ENCODE measurements around the gene ADSS2.

The ADSS2 gene

GRCh38 chr1:244445320-244446181, 6.2 kb downstream of the ADSS2 start:
- no peak for DNase-seq

DNA sequence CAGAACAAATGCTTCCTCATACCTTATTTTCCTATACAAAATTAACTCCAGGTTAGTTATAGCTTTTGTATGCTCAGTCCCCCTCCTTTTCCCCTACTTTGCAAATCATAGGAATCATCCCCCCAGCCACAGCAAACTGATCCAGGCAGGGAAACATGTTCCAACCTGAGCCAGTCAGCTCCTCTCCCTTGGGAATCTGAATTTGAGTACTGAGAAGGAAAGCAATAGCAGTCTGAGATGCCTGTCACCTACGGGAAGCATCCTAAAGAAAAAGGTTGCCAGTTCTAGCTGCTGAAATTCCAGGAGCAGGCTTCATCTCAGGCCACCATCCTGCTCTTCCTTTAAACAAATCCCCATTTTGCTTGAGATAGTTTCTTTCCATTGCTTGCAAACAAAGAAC, 6.9 kb downstream of the ADSS2 start:
- peak in 1 of 2 experiments; percentile 23 for DNase-seq

GRCh38 chr1:244442850-244443249, 8.9 kb downstream of the ADSS2 start:
- no peak for DNase-seq

- no peak for DNase-seq
Observed at GRCh38 chr1:244439391-244440032, 12.2 kb downstream of the ADSS2 start.

DNA sequence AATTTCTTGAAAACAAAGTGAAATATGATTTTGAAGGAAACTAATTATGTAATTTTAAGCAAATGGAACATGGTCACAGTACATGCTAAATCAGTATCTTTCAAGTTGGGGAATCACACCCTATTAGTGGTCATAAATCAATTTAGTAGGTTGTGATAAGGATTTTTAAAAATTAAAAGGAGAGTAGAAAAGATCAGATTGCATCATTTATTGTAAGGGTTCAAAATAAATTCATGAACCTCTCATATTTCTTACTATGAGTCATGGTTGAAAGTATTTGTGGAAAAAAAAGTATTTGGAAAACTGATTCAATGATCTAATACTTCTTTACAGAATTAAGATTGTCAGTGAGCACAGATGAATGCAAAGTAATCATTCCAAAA, 14.6 kb downstream of the ADSS2 start:
- no peak for DNase-seq

DNA sequence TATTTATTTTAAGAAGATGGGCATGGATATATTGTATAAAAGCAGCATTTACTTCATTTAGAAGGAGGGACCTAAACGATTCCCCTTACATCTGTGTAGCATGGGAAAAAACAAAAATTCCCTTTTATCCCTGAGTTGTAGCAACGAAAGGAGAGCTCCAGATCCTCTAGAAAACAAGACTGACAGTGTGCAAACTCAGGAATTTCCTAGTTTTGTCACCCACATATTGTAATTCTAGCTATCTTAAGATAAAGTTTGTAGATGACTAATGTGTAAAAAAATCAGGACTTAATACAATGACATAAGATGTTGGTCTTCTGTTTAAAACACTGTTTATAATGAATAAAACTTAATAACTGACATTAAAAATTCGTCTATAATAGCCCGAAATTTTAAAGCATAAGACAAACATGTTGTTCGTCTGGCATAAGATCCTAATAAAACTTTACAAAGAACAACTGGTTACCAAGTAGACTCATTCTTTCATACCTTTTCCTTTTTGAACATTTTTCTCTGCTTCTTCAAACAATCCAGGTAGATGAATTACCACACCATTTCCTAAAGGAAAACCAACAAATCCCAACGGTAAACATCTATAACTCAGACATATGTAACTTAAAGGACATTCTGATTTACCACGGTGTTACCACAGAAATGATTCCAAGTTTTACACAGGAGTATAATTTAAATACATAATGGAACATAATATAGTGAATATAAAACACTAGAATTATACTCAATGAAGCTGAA, 15.2 kb downstream of the ADSS2 start:
- no peak for DNase-seq

GRCh38 chr1:244435562-244436205, 16.0 kb downstream of the ADSS2 start:
- no peak for DNase-seq

DNA sequence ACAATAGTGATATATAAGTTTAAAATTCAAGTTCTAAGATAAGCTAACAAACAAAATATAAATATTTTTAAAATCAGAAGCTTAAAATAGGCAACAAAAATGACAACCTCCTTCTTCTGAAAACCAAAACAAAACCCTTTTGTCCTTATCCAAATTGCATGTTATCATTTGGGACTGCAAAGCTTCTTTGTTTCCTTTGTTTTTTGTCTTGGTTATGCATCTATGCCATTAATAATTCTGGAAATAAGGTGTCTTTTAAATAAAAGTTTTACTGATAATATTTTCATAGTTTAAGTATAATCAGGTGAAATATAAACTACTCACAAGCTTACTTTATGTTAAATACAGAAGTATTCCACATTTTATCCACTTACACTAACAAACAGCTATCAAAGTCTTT, 20.5 kb downstream of the ADSS2 start:
- DNase-seq: no peak

GRCh38 chr1:244429818-244430217, 21.9 kb downstream of the ADSS2 start:
- no peak for DNase-seq

GRCh38 chr1:244427647-244428046, 24.1 kb downstream of the ADSS2 start:
- no peak for DNase-seq

DNA sequence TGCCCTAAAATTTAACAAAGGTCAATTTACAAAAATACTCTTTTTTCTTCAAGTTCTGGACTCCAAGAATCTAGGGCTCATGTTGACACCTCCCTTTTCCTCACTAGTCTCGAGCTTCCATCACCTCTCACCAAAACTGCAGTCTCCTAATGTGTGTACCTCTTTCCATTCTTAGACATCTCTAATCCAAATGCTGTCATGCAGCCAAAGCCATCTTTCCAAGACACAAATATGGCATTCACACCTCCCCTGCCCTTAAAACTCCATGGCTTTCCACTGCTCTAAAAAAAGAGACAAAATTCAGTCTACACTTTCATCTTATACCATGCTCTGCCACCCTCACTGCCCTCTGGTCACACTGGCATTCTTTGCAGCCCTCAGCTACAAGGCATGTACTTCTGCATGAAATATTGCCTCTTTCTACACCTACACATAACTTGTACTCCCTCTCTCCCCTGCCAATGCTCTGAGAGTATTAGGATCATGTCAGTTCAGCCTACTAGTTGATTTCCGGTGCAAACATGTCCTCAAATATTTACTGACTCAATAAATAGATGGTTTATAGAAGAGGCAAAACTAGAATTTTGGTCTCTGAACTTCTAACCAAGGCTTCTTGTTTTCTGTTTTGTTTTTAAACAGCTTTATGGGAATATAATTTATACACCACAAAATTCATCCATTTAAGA, 26.9 kb downstream of the ADSS2 start:
- no peak for DNase-seq

DNA sequence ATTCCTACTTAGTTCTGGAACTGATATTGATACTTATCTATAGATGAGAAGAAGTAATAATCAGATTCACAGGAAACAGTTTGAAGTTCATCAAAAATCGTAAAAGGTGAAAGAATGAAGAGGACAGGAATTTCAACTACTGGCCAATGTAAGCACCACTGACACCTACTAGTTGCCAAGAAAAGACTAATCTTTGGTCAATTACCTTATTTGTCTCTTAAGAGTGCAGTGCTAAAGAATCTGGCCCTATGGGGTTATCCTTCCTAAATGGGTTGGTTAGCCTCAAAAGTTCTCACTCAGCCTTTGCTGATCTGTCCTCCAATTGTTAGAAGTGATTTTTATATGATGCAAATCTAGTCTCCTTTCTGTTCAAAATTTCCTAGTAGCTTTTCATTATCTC, 29.5 kb downstream of the ADSS2 start:
- DNase-seq: no peak

DNA sequence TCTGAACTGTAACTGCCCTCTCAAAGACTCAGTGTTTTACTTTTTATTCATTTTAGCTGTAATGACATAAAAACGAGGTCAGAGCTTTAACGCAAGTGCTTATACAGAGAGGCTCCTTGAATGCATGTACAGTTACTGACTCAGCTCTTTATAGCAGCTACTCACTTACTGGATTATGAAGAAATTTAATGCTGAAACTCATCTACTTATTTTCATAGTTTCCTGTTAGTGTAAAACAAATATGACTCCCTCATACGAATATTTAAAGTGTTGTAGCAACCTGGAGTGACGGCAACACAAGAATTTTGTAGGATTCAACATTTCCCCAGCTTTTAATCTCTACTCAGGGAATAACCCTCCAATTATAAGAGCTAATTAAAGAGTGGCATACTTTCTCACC, 32.7 kb downstream of the ADSS2 start:
- DNase-seq: no peak

DNA sequence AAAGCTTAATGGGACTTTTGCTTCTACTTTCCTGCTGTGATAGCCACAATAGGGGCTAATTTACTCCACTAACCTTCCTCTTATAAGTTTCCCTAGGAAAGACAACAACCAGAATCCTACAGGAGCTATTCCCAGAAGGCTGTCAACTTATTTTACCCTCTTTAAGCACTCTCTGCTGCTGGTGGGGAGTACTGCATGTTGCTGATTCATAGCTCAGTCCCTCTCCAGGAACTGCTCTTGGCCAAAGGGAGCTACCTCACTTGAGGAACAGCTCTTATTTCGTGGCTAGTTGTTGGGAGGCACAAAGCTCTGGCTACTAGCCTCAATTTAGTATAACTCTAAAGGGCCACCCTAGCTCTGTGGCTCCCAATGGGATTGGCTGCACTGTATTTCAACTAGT, 37.2 kb downstream of the ADSS2 start:
- DNase-seq: no peak

- no peak for DNase-seq
Observed at GRCh38 chr1:244413736-244414135, 38.0 kb downstream of the ADSS2 start.

DNA sequence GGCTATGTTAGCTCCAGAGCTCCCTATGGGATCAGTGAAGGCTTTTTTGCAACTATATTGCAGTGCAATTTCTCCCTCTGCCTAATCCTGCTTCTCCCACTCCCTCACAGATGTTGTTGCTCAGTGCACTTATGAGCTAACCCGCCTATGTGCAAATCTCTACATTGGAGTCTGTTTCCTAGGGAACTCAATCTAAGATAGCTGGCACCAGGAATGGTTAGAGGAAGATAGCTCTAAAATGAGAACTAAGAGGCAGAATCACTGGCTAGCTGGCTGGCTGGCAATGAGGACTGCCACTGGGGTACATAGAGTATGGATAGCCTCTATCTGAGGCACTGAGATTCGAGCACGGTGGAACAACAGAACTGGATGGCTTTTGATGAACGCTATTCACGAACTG, 39.5 kb downstream of the ADSS2 start:
- DNase-seq: no peak

DNA sequence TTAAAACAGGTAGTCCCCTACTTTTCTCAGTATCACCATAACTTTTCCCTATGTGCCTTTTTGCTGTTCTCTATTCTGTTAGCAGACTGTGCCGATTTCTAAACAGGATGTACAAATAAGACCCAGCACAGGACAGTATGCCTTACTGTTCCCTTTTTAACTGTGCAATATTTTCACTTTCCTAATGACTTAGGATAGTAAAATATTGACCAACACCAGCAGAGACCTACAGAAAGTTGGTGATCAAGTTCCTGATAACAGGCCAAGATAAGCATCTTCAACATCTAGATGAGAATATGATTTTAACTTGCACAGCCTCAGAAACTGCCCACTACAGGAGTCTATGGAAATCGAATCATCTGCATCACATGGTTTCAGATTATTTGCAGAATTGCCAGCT, 42.0 kb downstream of the ADSS2 start:
- no peak for DNase-seq

GRCh38 chr1:244406337-244406736, 45.4 kb downstream of the ADSS2 start:
- DNase-seq: no peak

- DNase-seq: no peak
Observed at GRCh38 chr1:244405856-244406255, 45.9 kb downstream of the ADSS2 start.

GRCh38 chr1:244403431-244403830, 48.3 kb downstream of the ADSS2 start:
- no peak for DNase-seq

- DNase-seq: no peak
Observed at GRCh38 chr1:244400974-244401373, 50.7 kb downstream of the ADSS2 start.

DNA sequence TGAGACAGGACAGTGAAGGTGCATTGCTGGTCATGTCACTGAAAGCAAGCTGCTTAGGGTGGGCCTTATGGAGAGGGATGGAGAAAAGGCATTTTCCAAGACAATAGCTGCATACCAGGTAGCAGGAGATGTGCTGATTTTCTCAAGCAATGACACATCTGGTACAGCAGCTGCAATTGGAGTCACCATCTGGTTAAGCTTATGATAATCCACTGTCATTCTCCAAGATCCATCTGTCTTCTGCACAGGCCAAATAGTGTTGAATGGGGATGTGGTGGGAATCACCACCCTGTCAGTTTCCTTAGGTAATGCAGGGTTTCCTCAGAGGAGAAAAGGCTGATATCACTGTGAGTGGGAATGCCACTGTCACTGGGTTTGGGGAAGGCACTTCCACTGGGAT, 54.6 kb downstream of the ADSS2 start:
- no peak for DNase-seq

DNA sequence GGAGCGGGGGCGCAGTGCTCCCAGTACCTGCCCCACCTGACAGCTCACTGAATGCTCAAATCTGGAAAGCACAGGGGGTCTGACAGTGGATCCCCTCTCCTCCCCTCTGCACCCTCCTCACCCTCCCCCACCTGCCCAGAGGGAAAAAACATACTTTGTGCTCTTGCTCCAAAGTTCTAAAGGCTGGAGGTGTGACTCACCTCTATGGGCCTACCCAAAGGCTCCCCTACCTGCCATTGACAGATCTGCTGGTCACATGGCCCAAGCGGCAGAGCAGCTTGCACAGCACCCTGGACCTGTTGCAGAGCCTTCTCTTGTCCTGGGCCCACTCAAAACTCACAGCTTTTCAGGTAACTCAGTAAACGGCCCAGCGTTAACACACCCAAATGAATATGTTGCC, 55.7 kb downstream of the ADSS2 start:
- DNase-seq: no peak

All from NCI-H446 (cell line).